GM23248 (cell line): Measurements from ENCODE around the gene KIF5B.

ENCODE experiments used
- EZH2 ChIP-seq: fragments of 200-600 bp; sonication (generic); IDR thresholded peaks from 2 replicates; pipeline ENCODE4 v1.6.1; 2018; ENCODE audit warnings: antibody characterized with exemption, mild to moderate bottlenecking; ENCODE audit not compliant: insufficient read depth, poor library complexity, severe bottlenecking
- EZH2phosphoT487 ChIP-seq: fragments of 200-600 bp; sonication (generic); IDR thresholded peaks from 2 replicates; pipeline ENCODE4 v1.6.1; 2018; ENCODE audit warnings: antibody characterized with exemption, moderate library complexity, mild to moderate bottlenecking, low read depth; ENCODE audit not compliant: insufficient read depth

DNA sequence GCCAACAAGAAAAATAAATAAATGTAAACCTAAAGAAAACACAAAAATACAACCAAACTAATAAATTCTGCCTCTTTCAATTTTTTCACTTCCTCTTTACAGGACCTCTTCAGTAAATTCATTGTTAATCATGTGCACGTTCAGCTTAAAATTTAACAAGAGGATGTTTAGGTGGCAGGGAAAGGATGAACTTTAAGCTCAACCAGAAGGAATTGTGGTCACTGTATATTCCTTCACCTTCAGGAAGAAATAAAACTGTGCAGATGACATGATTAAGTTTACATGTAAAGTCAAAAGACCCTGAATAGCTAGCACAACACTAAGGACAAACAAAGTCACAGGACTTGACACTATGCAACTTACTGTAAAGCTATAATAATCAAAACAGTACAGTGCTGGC is 33.0 kb downstream of the KIF5B start:
- no peak for TF ChIP-seq EZH2phosphoT487
- no peak for TF ChIP-seq EZH2
